T-helper 2 cell treated with Interferon-gamma antibody and Interleukin-4, amounts not matched to agents 100 ng/mL and 5 ng/mL, for 36 hours (primary cell): ENCODE results near the gene RALB. TPM values are rescaled to one million over a fixed set of nuclear protein-coding genes. Genes with fewer than 3 reads are reported as not detected.

Experiments
- intact Hi-C: fragments of 100-400 bp; cut with micrococcal nuclease; formaldehyde crosslinking; loops from one replicate; pipeline ENCODE4 v1.15.1; 2023
- total RNA-seq: library from RNA; stranded (reverse); gene quantifications from 2 replicates; pipeline ENCODE4 v1.2.3, GENCODE V29; 2022

The RALB gene
- total RNA-seq, 1 donor from 2014 or later: 64.4 TPM

DNA sequence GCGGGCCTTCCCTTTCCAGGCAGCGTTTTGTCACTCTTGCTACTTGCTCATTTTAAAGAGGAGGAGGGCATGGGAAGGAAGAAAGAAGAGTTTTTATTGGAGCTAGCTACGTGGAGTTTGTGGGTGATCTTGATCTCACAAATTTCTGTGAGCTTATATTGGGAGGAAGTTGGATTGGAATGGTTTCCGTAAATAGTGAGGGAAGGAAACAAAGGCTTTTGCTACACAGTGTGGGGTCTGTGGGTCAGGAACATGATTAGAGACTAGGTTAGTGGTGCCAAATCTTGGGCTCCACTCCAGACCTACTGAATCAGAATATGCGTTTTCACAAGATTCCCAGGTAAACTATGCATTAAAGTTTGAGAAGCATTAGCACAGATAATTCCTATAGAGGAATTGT lies 8.1 kb downstream of the RALB start:
- intact Hi-C loops: loop anchor here (1.0 kb wide), 1 partner anchor 7 kb away; no protein-coding TSS in a partner anchor

DNA sequence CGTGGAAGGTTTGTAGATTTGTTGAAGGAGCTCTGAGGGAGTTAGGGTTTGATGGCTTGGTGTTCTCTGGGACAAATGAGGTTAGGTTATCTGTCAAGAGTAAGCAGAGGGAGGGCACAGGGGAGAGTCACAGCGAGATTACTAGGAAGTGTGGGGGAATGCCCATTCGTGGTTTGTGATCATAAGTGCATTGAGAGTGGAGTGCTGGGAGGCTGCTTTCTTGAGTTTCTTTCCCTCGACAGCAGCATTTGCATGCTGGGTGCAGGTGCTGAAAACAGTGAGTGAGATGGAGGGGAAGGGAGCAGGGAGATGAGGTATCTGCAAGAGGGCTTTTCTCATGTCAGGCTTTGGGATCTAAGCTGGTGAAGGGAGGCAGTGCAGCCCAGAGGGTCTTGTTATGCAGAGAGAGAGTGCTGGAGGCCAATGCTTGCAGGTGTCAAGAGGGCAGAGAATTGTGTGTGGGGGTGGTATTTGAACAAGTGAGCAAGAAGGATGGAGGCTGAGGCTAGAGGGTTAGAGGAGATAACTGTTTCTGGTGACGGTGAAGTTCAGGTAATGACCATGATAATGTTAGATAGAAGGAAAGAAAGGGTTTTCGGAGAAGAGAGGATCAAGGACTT lies 8.8 kb downstream of the RALB start:
- intact Hi-C loops: loop anchor here (1.0 kb wide), 1 partner anchor 8 kb away; no protein-coding TSS in a partner anchor

DNA sequence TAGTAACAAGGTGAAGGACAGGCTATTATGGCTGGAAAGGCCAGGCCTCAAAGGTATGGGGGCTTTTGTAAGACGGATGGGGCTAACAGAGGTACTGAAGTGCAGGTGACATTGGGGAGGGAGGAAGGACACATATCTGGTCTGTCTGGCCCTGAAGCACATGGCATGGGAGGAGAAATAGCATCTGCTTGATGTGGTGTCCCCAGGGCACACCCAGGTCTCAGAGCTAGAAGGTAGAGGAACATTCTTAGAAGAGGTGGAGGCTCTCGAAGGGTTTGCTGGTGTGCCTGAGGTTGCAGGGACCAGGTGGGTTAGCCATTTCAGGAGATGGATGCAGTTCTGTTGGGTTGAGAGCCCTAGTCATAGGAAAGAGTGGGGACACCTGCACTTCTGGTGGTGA lies 9.5 kb downstream of the RALB start:
- intact Hi-C loops: no loop called here

DNA sequence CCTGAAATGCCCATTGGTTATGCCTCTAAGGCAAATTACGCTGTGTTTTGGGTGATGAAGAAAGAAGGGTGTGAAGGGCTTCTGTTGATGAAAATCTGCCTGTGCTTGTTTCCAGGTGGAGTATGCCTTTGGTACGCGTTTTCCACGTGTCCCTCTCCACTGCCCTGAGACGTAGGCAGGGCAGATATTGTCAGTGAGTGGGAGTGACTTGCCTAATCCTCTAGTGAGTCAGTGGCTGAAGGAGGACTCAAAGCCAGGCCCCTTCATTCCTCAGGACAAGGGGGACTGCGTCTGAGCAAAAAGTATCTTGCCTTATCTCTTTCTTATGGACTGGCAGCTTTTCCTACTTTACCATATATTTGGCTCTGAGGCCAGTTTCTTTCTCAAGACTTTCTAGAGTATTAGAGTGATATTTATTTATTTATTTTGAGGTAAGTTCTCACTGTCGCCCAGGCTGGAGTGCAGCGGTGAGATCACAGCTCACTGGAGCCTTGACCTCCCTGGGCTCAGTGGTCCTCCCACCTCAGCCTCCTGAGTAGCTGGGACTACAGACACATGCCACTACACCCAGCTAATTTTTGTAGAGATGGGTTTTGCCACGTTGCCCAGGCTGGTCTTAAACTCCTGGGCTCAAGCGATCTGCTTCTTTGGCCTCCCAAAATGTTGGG lies 10.2 kb downstream of the RALB start:
- intact Hi-C loops: no loop called here

DNA sequence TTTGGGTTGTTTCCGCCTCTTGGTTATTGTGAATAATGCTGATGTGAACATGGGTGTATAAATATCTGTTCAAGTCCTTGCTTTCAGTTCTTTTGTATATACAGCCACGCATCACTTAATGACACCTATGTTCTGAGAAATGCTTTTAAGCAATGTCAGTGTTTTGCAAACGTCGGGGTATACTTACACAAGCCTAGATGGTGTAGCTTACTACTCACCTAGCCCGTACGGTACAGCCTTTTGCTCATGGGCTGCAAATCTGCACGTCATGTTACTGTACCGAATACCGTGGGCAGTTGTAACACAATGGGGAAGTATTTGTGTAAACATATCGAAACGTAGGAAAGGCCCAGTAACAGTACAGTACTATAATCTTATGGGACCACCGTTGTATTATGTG lies 12.4 kb downstream of the RALB start:
- intact Hi-C loops: no loop called here

DNA sequence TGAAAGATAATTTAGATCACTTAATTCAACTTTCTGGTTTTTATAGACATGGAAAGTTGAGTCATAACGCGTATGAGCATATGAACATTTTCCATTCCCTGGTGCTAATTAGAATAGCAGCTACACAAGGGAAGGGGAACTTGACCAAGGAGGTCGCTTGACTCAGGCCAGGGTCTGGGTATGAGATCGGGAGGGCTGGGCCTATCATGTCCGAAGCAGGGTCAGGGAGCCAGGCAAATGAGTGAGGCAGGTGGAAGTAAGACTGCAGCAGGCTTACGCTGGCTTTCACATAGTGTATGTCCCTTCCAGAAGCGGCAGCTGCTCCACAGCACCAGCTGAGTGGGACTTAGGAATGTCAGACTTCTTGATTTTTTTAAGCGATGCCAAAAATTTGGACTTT lies 14.7 kb downstream of the RALB start:
- intact Hi-C loops: no loop called here

DNA sequence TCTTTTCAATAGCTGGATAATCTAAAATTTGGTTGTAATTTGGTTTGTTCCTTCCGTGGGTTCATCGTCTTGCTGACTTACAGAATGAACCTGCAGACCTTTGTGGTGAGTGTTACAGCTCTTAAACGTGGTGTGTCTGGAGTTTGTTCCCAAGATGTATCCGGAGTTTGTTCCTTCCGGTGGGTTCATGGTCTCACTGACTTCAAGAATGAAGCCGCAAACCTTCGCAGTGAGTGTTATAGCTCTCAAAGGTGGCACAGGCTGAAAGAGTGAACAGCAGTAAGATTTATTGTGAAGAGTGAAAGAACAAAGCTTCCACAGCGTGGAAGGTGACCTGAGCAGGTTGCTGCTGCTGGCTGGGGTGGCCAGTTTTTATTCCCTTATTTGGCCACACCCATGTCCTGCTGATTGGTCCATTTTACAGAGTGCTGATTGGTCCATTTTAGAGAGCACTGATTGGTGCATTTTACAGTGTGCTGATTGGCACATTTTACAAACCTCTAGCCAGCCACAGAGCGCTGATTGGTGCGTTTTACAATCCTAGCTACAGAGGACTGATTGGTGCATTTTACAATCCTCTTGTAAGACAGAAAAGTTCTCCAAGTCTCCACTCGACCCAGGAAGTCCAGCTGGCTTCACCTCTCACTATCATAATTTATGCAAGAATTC lies 16.6 kb downstream of the RALB start:
- intact Hi-C loops: no loop called here

DNA sequence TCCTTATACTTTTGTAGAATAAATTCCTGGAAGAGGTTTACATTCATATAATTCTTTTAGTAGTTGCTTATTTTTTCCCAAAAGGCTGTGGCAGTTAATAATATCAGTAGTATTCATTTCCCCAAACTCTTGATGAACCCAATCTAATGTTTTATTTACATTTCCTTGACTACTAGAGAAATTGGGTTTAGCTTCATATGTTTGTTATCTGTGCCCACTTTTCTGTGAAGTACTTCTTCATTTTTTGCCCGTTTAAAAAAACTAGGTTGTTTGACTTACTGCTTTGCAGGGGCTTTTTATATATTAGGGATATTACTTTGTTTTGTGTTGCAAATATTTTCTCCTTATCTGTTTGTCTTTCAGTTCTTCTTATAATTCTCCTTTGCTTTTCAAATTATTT lies 17.2 kb downstream of the RALB start:
- intact Hi-C loops: no loop called here

DNA sequence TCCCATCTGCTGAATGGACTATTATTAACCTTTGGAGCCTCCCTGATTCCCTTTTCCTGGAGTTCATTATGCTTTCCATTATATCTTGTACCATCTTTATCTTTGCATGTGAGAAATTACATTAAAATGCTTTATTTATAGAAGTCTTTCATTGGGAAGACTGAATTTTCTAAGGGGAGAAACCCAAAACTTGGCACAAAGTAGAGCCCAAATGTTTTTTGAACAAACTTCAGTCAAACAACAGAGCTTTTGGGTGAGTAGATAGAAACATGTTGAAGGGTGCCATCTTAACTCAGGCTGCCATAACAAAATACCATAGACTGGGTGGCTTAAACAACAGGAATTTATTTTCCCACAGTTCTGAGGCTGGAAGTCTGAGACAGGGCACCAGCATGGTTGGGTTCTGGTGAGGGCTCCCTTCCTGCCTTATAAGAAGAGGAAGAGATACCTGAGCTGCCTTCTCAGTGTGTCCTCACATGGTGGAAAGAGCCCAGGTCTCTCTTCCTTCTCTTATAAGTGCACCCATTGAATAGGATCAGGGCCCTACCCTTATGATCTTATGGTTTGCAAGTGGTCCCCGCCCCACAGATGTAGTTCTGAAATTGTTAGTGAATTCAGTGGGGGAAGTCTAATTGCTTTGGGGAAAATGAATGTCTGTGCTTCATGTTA lies 19.2 kb downstream of the RALB start:
- intact Hi-C loops: loop anchor here (2.0 kb wide), 1 partner anchor 15 kb away; no protein-coding TSS in a partner anchor

DNA sequence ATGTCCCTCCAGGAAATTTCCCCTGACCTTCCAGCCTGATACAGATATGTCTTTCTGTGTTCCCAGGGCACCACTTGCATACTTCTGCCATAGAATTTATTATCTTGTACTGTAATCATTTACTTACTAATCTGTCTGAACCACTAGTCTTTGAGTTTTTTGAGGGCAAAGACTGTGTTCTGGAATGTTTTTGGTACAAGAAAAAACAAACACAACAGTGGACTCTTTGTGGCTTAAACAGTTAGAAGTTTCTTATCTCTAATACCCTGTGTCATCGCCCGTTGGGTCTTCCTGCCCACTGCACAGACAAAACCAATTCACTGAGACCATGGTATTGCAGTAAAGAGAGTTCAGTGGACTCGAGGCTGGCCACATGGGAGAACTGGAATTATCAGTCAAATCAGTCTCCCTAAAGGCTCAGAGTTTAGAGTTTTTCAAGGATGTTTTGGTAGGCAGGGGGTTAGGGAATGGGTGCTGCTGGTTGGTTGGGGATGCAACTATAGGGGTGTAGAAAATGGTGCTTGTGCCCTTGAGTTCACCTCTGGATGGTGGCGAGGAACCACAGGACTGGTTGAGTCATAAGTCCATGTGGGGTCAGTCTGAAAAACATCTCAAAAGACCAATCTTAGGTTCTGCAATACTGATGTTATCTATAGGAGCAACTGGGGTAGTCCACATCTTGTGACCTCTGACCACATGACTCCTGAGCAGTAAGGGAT lies 20.3 kb downstream of the RALB start:
- intact Hi-C loops: loop anchor here (2.0 kb wide), 1 partner anchor 16 kb away; no protein-coding TSS in a partner anchor

DNA sequence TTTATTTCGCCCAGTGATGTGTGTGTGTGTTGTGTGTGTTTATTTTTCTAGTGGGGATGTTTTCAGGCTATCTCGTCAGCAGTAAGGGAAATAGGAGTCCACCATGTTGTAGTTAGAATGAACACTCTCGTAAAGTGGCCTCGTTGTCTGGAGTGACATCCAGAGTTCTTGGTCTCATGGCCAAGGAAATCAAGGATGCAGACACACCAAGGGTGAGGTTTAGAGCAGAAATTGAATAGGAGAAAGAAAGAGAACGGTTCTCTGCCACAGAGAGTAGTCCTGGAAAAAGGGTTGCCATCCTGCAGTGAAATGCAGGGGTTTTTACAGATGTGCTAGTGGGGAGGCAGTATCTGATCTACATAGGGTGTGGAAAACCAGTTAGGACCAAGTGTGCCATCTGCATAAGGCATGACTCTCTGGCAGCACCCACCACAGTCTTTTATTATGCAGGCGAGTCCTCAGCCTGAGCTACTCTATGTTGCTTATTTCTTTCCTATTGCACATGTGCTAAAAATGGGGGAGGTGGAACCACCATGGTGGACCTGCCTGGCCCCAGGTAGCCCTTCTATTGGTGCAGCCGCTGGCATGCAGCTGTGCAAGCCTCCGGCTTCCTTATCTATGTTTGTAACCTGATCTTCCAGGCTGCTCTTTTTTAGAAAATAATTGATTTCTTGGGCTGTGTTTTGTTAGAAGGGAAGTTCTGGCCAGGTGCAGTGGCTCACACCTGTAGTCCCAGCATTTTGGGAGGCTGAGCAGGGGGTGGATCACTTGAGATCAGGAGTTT lies 23.2 kb downstream of the RALB start:
- intact Hi-C loops: no loop called here

DNA sequence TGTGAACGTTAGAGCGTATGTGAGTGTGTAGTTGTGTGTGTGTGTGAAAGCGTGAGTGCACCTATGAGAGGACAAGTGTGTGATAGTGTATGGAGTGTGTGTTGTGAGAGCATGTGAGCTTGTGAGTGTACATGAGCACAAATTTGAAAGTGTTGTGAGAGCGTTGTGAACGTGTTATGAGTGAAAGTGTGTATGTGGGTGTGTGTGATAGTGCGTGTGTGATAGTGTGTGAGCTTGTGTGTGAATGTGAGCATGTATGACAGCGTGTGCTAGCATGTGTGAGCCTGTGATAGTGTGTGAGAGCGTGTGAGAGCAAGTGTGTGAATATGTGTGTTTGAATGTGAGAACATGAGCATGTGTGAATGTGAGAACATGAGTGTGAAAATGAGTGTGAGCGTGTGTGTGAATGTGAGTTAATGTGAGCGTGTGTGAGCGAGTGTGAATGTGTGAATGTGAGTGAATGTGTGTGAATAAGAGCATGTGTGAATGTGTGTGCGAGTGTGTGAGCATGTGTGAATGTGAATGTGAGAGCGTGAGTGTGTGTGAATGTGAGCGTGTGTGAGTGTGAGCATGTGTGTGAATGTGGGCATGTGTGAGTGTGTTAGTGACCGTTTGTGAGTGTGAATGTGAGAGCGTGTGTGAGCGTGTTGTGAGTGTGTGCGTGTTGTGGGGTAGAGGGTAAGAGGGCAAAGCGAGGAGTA lies 25.0 kb downstream of the RALB start:
- intact Hi-C loops: no loop called here

DNA sequence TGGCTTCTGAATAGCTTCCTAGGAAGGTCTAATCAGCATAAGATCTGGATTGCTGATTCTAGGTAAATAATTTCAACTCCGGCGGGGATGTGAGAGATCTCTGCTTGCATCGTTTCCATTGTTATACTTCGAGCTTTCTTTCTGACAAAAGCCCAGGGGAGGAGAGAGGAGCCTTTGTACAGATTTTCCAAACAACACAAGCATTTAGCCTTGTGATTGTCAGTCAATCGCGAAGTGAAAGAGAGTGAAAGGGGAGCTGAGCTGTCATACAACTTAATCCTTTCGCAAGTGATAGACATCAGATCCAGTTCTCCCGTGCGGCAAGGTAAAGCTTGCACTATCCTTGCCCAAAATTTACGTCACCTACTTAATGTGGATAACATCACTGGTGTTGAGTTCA lies 26.2 kb downstream of the RALB start:
- intact Hi-C loops: no loop called here

DNA sequence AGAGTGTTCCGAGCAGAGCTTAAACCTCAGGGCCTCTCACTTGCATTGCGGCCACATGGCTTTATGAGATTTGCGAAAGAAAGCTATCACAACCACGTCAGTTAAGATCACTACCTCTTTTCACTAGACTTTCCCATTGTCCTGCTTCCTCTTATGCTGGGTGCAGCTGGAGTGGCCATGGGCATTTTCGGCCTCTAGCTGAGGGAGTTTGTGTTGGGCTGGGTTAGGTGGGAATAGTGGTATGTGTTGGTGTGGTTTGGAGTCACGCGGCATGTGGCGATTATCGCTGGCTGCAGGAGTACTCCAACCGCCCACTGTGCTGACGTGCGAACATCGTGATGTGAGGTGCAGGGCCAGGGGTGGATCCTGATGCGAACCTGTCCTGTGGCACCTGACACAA lies 27.1 kb downstream of the RALB start:
- intact Hi-C loops: no loop called here

DNA sequence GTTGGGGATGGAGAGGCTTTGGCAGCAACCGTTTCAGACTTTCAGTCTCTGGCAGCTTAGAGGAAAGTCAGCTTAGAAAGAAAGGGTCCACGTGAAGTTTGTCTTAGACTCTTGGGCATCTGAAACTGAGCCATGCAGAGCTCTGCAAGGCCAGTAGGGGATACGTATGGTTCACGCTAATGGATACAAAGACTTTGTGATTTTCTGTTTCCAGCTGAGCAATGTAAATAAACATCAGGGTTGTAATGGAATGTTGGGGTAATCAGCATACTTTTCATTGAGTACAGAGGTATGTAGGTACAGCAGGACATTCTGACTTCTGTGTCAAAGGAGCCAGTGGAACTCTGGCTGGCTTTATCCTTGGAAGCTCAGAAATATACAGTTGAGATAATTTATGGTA lies 31.0 kb downstream of the RALB start:
- intact Hi-C loops: no loop called here

DNA sequence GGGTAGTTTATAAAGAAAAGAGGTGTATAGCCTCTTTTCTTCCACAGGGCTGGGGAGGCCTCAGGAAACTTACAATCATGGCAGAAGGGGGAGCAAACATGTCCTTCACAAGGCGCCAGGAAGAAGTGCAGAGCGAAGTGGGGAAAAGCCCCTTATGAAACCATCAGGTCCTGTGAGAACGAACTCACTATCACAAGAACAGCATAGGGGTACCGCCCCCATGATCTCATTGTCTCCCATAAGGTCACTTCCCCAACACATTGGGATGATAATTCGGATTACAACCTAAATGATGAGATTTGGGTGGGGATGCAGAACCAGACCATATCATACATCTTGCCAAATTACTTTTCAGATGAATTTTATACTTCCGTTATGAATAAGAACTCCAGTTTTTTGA lies 32.4 kb downstream of the RALB start:
- intact Hi-C loops: no loop called here

DNA sequence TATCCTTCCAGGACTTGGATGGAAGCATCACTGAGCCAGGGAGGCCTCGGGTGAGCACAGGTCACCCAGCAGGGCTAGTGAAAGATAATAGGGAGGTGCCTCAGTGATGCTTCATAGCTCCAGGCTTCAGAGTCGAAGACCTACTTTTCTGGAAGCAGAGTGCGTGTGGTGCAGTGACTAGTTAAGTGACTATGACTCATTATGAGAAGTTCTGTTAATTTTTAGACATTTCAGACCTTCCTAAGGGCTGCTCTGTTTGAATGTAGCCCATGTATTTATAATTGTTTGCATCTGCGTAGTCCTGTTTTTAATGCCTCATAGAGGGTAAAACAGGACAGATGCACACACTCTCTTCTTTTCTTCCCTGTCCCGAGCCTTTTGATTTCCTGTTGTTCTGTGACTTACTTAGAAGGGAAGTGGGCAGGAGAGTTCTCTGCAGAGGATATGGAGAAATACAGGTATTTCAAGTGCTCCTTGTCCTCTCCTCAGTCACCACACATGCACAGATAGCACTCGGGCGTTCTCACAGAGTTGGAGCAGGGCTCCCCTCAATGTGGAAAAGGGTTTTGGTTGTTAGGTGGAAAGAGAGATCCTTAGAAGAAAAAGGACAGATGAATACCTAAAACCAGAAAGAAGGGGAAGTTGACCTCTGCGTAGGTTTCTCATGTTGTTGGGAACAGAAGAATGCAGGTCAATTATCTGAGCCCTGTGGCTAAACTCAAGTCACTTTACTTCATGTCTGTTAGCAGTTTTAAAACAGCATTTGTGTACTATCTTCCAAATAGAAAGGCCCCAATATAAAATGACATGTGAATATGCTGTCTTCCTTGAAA lies 34.7 kb downstream of the RALB start:
- intact Hi-C loops: loop anchor here (2.0 kb wide), 1 partner anchor 55 kb away; no protein-coding TSS in a partner anchor

DNA sequence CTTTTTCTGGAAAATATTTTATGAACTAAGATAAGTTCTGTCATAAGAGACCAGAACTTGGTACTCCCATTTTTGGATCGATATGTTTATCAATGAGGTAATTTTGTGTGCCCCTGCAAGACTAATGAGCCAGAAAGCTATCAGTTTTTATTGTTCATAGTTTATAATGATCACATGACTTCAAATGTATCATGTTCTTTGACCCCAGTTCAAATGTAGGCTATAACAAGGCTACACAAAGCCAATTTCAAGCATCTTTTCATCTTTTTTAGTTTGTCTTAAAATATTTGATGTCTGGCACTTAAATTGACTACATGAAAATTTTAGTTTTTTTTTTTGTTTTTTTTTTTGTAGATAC lies 35.3 kb downstream of the RALB start:
- intact Hi-C loops: no loop called here
